ENCODE results near the gene WFDC1.
"Not testable (repeated sequence)": the region's sequence is repeated elsewhere in the genome, so short reads cannot be mapped to it uniquely, and the experiment has no call there.

WFDC1 gene

GRCh38 chr16:84331998-84332780 lies 37.5 kb downstream of the WFDC1 start:
- TF ChIP-seq CTCF (IDR thresholded peaks at IDR 0.05; ENCODE audit: low read length, missing control alignments) = no peak
- H3K4me3 ChIP-seq (replicated peaks; ENCODE audit: low read depth, low read length) = no peak overlapping the region
- DNase-seq (ENCODE audit: low read depth) = no peak

GRCh38 chr16:84332975-84333684 lies 38.5 kb downstream of the WFDC1 start:
- TF ChIP-seq CTCF (IDR thresholded peaks at IDR 0.05; ENCODE audit: low read length, missing control alignments) = no peak
- no peak for DNase-seq (ENCODE audit: low read depth)
- H3K4me3 ChIP-seq (replicated peaks; ENCODE audit: low read depth, low read length) = no peak overlapping the region

DNA sequence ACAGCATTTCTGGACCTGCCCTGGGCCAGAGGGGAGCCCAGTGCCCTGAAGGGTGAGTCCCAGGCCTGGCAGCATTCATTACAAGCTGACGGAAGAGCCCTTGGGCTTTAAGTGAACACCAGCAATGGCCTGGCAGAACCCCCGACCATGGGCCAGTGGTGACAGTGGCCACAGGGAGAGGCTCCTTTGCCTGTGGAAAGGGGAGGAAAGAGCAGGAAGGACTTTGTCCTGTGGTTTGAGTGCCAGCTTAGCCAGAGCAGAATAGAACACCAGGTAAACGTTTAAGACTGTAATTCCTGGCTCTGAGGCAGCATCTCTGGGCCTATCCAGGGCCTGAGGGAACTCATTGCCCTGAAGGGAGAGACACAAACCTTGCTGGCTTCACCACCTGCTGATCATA lies 39.4 kb downstream of the WFDC1 start:
- no peak overlapping the region for H3K4me3 ChIP-seq (replicated peaks; ENCODE audit: low read depth, low read length)
- DNase-seq (ENCODE audit: low read depth) = no peak
- no peak for TF ChIP-seq CTCF (IDR thresholded peaks at IDR 0.05; ENCODE audit: low read length, missing control alignments)

GRCh38 chr16:84334482-84334881 lies 39.8 kb downstream of the WFDC1 start:
- no peak for TF ChIP-seq CTCF (IDR thresholded peaks at IDR 0.05; ENCODE audit: low read length, missing control alignments)
- no peak overlapping the region for H3K4me3 ChIP-seq (replicated peaks; ENCODE audit: low read depth, low read length)
- no peak for DNase-seq (ENCODE audit: low read depth)

DNA sequence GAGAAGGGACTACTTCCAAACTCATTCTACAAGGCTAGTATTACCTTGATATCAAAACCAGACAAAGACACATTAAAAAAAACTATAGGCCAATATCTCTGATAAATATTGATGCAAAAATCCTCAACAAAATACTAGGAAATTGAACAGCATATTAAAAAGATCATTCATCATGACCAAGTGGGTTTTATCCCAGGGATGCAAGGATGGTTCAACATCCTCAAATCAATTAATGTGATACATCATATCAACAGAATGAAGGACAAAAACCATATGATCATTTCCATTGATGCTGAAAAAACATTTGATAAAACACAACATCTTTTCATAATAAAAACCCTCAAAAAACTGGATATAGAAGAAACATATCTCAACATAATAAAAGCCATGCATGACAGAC lies 42.6 kb downstream of the WFDC1 start:
- DNase-seq (ENCODE audit: low read depth); H3K4me3 ChIP-seq (replicated peaks; ENCODE audit: low read depth, low read length): not testable (repeated sequence)

DNA sequence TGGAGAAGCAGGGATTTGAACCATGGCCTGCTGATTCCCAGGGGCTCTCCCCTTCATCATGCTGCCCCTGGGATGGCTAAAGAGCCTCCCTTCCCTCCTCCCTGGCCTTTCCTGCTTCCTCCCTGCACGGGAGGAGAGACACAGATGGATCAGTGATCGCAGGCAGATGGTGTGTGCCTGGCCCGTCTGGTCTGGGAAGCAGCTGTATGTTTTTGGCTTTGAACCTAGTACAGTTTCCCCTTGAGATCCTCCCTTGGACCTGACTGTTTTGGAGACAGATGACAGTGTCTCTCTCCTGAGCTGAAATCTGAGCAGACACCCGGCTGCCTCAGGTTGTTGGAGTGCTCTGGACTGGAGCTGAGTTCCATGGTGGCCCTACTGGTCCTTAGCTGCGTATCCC lies 44.6 kb downstream of the WFDC1 start:
- H3K4me3 ChIP-seq (replicated peaks; ENCODE audit: low read depth, low read length) = no peak overlapping the region
- TF ChIP-seq CTCF (IDR thresholded peaks at IDR 0.05; ENCODE audit: low read length, missing control alignments) = no peak
- no peak for DNase-seq (ENCODE audit: low read depth)

- H3K4me3 ChIP-seq (replicated peaks; ENCODE audit: low read depth, low read length) = no peak overlapping the region
- TF ChIP-seq CTCF (IDR thresholded peaks at IDR 0.05; ENCODE audit: low read length, missing control alignments) = no peak
- no peak for DNase-seq (ENCODE audit: low read depth)
Measured at GRCh38 chr16:84339766-84340165, 45.1 kb downstream of the WFDC1 start.
